ENCODE data around the gene CTSC. TPM values are rescaled to one million over a fixed set of nuclear protein-coding genes. Genes with fewer than 3 reads are reported as not detected.

Gene CTSC
- total RNA-seq, 4 donors from 2014 or later: 22.1 to 59.0 (median 24.9) TPM

- no peaks in the 10 kb centered on the region for H3K9me3 ChIP-seq
- no peak for DNase-seq (ENCODE audit: extremely low spot score)
- H3K27ac ChIP-seq (replicated peaks in 1 of 4): no peak overlapping the region
- intact Hi-C loops (cut with DNase I): no loop called here
- 89% methylated on average over 2 of the region's 2 CpGs for WGBS
- H3K4me3 ChIP-seq: no peak overlapping the region
- no peak for TF ChIP-seq CTCF (IDR thresholded peaks at IDR 0.05)
- TF ChIP-seq EP300 (IDR thresholded peaks at IDR 0.05): no peak
- TF ChIP-seq POLR2A (IDR thresholded peaks at IDR 0.05; ENCODE audit: low read depth): no peak
- no peak for TF ChIP-seq POLR2AphosphoS5 (IDR thresholded peaks at IDR 0.05)
- no peaks in the 10 kb centered on the region for H3K36me3 ChIP-seq
- H3K4me1 ChIP-seq: no peaks in the 10 kb centered on the region
- H3K27me3 ChIP-seq: no peaks in the 10 kb centered on the region
These were observed 38.5 kb upstream of the CTSC start for GRCh38 chr11:88375927-88376470.

- Histone ChIP-seq H3K36me3 (no peaks in the 10 kb centered on the region), H3K27me3 (no peaks in the 10 kb centered on the region), H3K9me3 (no peaks in the 10 kb centered on the region), H3K27ac (replicated peaks in 1 of 4) (no peak overlapping the region), H3K4me3 (no peak overlapping the region), H3K4me1 (no peaks in the 10 kb centered on the region)
- intact Hi-C loops (cut with DNase I): no loop called here
- TF ChIP-seq CTCF (IDR thresholded peaks at IDR 0.05): no peak
- no peak for TF ChIP-seq EP300 (IDR thresholded peaks at IDR 0.05)
- TF ChIP-seq POLR2A (IDR thresholded peaks at IDR 0.05; ENCODE audit: low read depth): no peak
- no peak for TF ChIP-seq POLR2AphosphoS5 (IDR thresholded peaks at IDR 0.05)
- WGBS: 94% methylated on average over 2 of the region's 2 CpGs
- DNase-seq (ENCODE audit: extremely low spot score): no peak
These were observed 33.2 kb upstream of the CTSC start for GRCh38 chr11:88370782-88371181.

- no peak for TF ChIP-seq POLR2AphosphoS5 (IDR thresholded peaks at IDR 0.05)
- H3K27ac ChIP-seq (replicated peaks in 1 of 4): no peak overlapping the region
- WGBS: 81% methylated on average over 3 of the region's 3 CpGs
These were observed 29.8 kb upstream of the CTSC start for GRCh38 chr11:88367310-88367709.

GRCh38 chr11:88363648-88364065, 26.1 kb upstream of the CTSC start:
- H3K27ac ChIP-seq (replicated peaks in 1 of 4): no peak overlapping the region
- WGBS: 84% methylated on average over 2 of the region's 2 CpGs
- no peak for DNase-seq (ENCODE audit: extremely low spot score)
- H3K36me3 ChIP-seq: no peaks in the 10 kb centered on the region
- H3K27me3 ChIP-seq: no peaks in the 10 kb centered on the region
- intact Hi-C loops (cut with DNase I): no loop called here
- H3K9me3 ChIP-seq: no peaks in the 10 kb centered on the region
- H3K4me3 ChIP-seq: no peak overlapping the region
- H3K4me1 ChIP-seq: no peaks in the 10 kb centered on the region
- TF ChIP-seq EP300 (IDR thresholded peaks at IDR 0.05): no peak
- TF ChIP-seq POLR2AphosphoS5 (IDR thresholded peaks at IDR 0.05): no peak

More at GRCh38 chr11:88367310-88367709, 29.8 kb upstream of the CTSC start:
- no peaks in the 10 kb centered on the region for H3K9me3 ChIP-seq
- H3K4me1 ChIP-seq: no peaks in the 10 kb centered on the region
- H3K27me3 ChIP-seq: no peaks in the 10 kb centered on the region
- no peaks in the 10 kb centered on the region for H3K36me3 ChIP-seq
- no peak for DNase-seq (ENCODE audit: extremely low spot score)
- intact Hi-C loops (cut with DNase I): no loop called here
- H3K4me3 ChIP-seq: no peak overlapping the region

GRCh38 chr11:88363004-88363403, 25.5 kb upstream of the CTSC start:
- Histone ChIP-seq H3K9me3 (no peaks in the 10 kb centered on the region), H3K4me3 (no peak overlapping the region), H3K27ac (replicated peaks in 1 of 4) (no peak overlapping the region), H3K36me3 (no peaks in the 10 kb centered on the region), H3K4me1 (no peaks in the 10 kb centered on the region), H3K27me3 (no peaks in the 10 kb centered on the region)
- no peak for DNase-seq (ENCODE audit: extremely low spot score)
- intact Hi-C loops (cut with DNase I): no loop called here
- WGBS: 93% methylated on average over 1 of the region's 1 CpG
- TF ChIP-seq CTCF (IDR thresholded peaks at IDR 0.05): no peak
- TF ChIP-seq EP300 (IDR thresholded peaks at IDR 0.05): no peak
- TF ChIP-seq POLR2A (IDR thresholded peaks at IDR 0.05; ENCODE audit: low read depth): no peak
- TF ChIP-seq POLR2AphosphoS5 (IDR thresholded peaks at IDR 0.05): no peak

GRCh38 chr11:88360141-88360540, 22.6 kb upstream of the CTSC start:
- 90% methylated on average over 1 of the region's 1 CpG for whole genome bisulfite sequencing
- intact Hi-C loops (cut with DNase I): no loop called here

More at GRCh38 chr11:88360141-88360540, 22.6 kb upstream of the CTSC start:
- no peak for DNase-seq (ENCODE audit: extremely low spot score)
- TF ChIP-seq CTCF (IDR thresholded peaks at IDR 0.05) (no peak), POLR2AphosphoS5 (IDR thresholded peaks at IDR 0.05) (no peak), EP300 (IDR thresholded peaks at IDR 0.05) (no peak), POLR2A (IDR thresholded peaks at IDR 0.05; ENCODE audit: low read depth) (no peak)
- Histone ChIP-seq H3K4me1 (peaks cover 0 to 2% (median 0%) of the 10 kb centered on the region in 4 donors), H3K4me3 (no peak overlapping the region), H3K27me3 (no peaks in the 10 kb centered on the region), H3K36me3 (no peaks in the 10 kb centered on the region), H3K9me3 (no peaks in the 10 kb centered on the region), H3K27ac (replicated peaks in 1 of 4) (no peak overlapping the region)
